Hindlimb muscle (tissue), 1 donor: ENCODE data around the gene HOXD1. TPM values are rescaled to one million over a fixed set of nuclear protein-coding genes. Genes with fewer than 3 reads are reported as not detected.

ENCODE experiments used
- DNase-seq: peaks from one replicate; pipeline ENCODE4 v3.0.0-alpha.2; 2013
- polyA plus RNA-seq: library from polyadenylated mRNA; unstranded; fragments of 120-200 nt; gene quantifications from one replicate; pipeline ENCODE4 v1.2.1, GENCODE V29; 2013; ENCODE audit not compliant: insufficient read length

The HOXD1 gene
- polyA plus RNA-seq, 1 donor, result 0.57 TPM

DNA sequence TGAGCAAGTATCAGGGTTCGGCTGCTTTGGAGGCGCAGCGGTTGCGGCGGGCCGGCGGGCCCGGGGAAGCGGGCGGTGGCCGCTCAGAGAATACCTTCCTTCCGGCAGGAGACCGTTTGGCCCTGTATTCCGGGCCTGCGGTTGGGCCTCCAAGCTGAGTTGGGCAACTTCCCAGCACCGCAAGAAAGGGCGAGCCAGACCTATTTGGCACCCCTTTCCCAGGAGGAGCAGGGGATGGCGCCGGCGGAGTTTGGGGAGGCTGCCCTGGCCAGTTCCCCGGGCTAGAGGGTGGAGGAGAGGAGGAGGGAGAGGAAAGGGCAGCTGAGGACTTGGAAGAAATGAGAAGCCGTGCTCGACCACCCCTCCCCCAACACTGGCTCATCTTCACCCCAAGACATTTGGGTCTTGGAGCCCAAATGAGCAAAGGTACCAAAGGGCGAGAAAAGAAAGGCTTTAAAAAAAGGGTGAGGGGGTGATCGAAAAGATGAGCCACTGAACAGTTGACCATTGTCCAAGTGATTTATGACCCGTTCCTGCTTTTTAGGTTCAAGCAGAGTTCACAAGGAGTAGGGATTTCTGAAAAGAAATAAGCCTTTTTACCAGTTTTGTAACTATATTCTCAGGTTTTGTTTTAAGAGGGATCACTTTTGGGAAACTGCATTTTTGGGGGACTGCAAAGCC, 23.0 kb upstream of the HOXD1 start:
- DNase-seq, result no peak

- DNase-seq, result no peak
These were observed 22.2 kb upstream of the HOXD1 start for GRCh38 chr2:176166272-176166671.

DNA sequence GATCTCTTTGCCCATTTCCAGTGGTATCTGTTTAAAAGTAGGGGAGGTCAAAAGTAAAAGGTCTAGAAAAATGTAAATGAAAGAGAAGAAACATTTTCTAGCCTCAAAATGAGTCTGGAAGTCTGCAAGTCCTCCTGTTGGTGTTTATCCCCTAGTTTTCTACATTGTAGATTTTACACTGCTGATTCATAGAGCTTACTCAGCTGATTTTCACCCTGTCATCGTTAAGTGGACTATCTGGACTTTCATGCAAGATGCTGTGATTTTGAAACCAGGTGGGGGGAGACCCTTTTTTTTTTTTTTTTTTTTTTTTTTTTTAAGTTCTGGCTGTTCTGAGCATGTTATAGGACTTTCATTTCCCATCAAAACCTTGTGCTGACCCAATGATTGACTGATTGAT, 21.1 kb upstream of the HOXD1 start:
- DNase-seq, result no peak

DNA sequence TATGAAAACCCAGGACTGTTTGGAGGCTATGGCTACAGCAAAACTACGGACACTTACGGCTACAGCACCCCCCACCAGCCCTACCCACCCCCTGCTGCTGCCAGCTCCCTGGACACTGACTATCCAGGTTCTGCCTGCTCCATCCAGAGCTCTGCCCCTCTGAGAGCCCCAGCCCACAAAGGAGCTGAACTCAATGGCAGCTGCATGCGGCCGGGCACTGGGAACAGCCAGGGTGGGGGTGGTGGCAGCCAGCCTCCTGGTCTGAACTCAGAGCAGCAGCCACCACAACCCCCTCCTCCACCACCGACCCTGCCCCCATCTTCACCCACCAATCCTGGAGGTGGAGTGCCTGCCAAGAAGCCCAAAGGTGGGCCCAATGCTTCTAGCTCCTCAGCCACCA, 19.3 kb upstream of the HOXD1 start:
- DNase-seq, result no peak

GRCh38 chr2:176169711-176170110, 18.8 kb upstream of the HOXD1 start:
- DNase-seq, result no peak

DNA sequence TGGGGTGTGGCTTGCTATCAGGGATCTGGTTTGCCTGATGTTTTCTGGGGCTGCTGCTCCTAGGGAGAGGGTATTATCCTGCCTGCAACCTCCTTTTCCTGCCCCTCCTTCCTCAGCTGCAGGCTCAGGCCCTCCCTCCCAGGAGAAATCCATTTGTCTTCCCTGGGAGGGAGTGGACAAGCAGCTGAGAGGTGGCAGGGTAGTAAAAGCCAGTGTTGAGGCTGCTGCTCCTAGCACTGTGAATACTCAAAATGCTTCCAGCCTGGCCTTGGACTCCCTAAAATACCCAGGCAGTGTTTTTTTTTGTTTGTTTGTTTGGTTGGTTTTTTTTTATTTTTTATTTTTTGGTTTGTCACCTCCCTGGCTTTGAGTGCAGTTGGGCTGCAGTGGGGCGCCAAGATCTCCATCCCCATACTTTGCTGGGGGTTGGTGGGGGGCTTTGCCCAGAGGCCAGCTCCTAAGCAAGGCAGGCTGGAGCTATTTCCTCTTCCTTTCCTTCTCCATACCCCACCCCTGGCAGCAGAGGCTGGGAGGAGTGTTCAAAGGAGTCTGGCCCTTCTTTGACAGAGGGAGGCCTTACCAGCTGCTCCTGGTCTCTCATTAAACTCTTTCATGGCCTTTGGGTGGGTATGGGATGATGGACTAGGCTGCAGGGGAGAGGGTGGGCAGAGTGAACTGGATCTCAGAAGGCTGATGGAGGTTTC, 17.7 kb upstream of the HOXD1 start:
- DNase-seq, result no peak

GRCh38 chr2:176171351-176172006, 17.0 kb upstream of the HOXD1 start:
- DNase-seq, result no peak

- no peak for DNase-seq
These were observed 16.2 kb upstream of the HOXD1 start for GRCh38 chr2:176172007-176172894.

DNA sequence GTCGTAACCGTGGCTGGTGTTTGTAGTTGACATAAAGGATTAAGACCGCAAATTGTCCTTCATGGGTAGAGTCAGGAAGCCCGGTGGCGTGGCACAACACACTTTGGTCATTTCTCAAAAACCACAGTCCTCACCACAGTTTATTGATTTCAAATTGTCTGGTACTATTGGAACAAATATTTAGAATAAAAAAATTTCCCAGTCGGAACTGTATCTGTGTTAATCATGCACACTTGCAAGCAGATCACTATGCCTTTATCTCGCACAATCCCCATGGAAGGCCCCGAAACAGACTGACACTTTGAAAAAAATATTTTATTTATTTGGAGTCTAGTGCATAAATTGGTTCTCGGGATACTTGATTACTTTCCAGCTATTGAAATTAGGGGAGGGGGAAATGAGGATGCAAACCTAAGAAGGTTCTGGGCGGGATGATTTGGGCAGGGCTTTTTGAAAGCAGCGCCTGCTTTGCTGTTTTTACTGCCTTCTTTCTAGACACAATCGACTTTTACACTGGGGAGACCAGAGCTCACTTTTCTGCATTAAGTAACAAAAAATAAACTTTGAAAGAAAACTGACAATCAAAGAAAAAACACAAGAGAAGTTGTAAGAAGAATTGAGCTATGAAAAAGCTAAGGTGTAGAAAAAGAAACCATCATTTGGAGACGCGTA, 15.4 kb upstream of the HOXD1 start:
- DNase-seq, result no peak

GRCh38 chr2:176173567-176174381, 14.7 kb upstream of the HOXD1 start:
- DNase-seq, result no peak

DNA sequence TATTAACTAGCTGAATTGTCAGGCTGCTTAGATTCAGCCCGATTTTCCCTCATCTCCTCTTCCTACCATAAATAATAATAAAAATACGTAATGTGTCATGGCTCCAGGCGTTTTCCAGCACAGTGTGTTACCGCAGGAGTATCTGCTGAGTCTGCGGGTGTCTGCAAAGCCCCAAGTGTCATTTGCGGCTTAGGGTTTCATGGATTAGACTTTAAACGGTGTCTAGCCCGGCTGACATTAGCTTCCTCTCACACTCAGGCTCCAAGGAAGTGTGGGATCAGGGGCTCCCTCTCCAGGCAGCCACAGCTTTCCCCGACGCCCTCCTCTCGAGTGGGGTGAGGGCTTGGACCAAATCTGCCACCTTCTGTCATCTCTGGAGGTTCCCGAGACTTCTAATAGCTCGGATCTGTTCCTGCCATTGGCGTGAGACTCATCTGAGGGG, 14.1 kb upstream of the HOXD1 start:
- no peak for DNase-seq

- DNase-seq, result no peak
These were observed 13.4 kb upstream of the HOXD1 start for GRCh38 chr2:176174824-176175708.

GRCh38 chr2:176175709-176176607, 12.5 kb upstream of the HOXD1 start:
- no peak for DNase-seq

DNA sequence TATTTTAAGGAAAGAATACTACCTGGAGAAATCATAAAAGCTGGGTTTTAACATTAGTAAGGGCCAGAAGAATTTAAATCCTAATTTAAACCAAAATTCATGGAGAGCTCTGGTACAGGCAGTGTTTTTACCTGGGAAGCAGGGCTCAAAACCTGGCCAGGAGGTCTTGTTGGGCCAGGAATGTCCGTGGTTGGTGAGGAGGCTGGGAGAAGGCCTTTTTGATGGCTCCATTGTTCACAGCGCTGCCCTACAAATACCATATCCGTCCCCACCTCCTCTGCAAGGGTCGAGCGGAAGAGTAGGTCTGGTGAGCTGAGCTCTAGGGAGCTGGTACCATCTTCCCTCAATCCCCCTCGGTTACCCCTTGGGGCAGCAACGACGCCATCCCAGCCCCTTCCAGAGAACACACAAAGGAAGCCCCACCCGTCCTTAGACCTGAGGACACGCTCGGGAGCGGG, 10.9 kb upstream of the HOXD1 start:
- no peak for DNase-seq

DNA sequence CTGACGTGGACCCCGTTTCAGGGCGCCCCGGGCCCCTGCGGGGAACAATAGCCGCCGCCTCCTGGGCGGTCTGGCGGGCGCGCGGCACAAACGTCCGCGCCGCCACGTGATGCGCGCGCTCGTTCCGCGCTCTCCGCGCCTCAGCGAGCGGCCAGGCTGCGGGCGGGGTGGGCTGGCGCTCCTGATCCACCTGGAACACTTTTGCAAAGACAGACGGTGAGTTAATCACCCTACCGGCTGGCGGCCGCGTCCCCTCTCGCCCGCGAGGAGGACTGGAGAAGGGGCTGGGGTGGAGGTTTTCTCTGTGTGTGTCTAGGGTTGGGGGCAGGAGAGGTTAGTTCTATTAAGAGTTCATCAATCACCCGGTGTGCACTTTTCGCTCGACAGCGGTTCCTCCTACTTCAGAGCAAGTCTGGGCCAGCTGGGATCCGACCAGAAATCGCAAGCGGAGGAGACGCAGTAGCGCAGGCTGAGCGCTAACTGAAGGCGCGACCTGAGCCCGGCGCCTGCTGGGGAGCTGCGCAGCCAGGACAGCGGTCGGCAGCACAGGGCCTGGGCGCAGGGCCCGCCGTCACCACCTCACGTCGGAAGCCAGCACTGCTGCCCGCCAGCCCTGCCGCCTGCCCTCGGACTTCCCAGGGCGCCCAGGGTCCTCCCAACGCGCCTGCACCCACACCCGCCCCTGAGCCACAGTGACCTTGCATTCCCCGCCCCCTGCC, 10.3 kb upstream of the HOXD1 start:
- no peak for DNase-seq

GRCh38 chr2:176178757-176179295, 9.6 kb upstream of the HOXD1 start:
- no peak for DNase-seq

DNA sequence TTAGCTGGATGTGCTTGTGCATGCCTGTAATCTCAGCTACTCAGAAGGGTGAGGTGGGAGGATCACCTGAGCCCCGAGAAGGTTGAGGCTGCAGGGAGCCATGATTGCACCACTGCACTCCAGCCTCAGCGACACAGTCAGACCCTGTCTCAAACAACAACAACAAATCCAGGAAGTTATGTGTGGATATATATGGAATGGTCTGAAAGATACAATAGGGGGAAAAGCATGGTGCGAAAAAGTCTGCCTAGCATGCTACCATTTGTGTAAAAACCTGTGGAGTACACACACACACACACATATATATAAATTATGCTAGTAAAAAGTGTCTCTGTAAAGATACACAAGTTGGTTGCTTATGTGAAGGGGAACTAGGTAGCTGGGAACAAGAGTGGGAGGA, 6.9 kb upstream of the HOXD1 start:
- no peak for DNase-seq

DNA sequence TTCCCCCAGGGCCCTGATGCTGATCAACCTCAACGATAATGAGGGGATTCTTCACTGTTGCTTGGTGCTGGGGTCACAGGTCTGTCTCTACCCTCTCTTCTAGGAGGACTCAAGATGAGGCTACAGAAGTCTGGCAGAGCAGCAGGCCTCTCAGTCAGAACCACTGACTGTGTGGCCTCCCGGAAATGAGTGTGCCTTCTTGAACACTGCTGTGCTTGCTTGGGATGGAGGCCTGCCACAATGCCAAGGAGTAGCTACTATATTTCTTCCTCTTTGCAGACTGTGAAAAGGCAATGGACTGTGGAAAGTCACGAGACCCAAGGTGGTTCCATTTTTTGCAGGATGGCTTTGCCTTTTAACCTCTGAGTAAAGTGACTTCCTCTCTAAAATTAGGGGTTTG, 5.8 kb upstream of the HOXD1 start:
- DNase-seq, result no peak
